Astrocyte of the cerebellum (primary cell): ENCODE measurements around the gene KCTD5.
"Not testable (repeated sequence)": the region's sequence is repeated elsewhere in the genome, so short reads cannot be mapped to it uniquely, and the experiment has no call there.

Experiments used
- DNase-seq: peaks from one replicate; pipeline ENCODE4 v3.0.0-alpha.2; 2011; ENCODE audit warnings: low read depth
- H3K4me3 ChIP-seq: 2 replicates; pipeline ENCODE4 v1.5.1; 2011; ENCODE audit warnings: mild to moderate bottlenecking, low read depth, low read length, moderate library complexity
- in situ Hi-C: cut with HindIII; loops from 2 replicates; pipeline ENCODE4 v1.10.0; 2017; ENCODE audit warnings: low sequenced_read_pairs
- TF ChIP-seq, protein P1 (sequence below): IDR thresholded peaks from 2 replicates; pipeline ENCODE4 v1.5.1; 2012; ENCODE audit warnings: low read length, low read depth, moderate library complexity, mild to moderate bottlenecking; ENCODE audit errors: missing control alignments

KCTD5 gene

DNA sequence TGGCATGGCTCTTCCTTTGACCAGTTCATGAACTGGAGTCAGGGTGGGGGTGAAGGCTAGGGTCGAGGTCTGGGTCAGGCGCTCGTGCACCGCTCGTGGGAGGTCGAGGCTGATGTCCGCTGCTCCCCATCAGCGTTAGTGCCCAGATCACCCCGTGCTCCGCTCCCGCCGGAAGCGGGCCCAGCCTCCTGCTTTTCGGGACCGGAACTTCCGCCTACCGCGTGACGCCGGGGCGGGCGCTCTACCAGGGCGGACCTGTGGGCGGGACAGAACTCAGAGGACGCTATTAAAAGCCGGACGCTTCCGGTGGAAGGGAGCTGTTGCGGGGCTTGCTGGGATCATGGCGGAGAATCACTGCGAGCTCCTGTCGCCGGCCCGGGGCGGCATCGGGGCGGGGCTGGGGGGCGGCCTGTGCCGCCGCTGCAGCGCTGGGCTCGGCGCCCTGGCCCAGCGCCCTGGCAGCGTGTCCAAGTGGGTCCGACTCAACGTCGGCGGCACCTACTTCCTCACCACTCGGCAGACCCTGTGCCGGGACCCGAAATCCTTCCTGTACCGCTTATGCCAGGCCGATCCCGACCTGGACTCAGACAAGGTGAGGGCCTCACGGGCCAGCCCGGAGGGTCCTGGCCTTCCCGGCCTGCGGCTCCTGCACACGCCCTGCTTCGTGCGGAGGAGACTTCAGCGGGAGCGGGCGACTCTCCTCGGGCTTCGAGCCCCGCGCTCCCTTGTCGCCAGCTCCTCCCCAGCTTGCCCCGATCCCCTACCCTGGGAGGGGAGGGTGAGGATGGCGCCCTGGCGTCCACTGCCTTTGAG is at the start of gene KCTD5:
TSS of gene KCTD5 (plus strand) at position 315 of the 813 bp plus-strand sequence. CDS start at position 341, 26 bp downstream.
- in situ Hi-C loops: no loop called here

GRCh38 chr16:2639071-2639721 is 43.1 kb upstream of the KCTD5 start:
- H3K4me3 ChIP-seq, in situ Hi-C loops, DNase-seq: not testable (repeated sequence)
- TF ChIP-seq, protein P1, sequence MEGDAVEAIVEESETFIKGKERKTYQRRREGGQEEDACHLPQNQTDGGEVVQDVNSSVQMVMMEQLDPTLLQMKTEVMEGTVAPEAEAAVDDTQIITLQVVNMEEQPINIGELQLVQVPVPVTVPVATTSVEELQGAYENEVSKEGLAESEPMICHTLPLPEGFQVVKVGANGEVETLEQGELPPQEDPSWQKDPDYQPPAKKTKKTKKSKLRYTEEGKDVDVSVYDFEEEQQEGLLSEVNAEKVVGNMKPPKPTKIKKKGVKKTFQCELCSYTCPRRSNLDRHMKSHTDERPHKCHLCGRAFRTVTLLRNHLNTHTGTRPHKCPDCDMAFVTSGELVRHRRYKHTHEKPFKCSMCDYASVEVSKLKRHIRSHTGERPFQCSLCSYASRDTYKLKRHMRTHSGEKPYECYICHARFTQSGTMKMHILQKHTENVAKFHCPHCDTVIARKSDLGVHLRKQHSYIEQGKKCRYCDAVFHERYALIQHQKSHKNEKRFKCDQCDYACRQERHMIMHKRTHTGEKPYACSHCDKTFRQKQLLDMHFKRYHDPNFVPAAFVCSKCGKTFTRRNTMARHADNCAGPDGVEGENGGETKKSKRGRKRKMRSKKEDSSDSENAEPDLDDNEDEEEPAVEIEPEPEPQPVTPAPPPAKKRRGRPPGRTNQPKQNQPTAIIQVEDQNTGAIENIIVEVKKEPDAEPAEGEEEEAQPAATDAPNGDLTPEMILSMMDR: peak; percentile 9

More for the DNA sequence above, at the start of gene KCTD5:
- peak; percentile 91 for DNase-seq
- TF ChIP-seq, protein P1: no peak
- H3K4me3 ChIP-seq: peak within 1 kb of the TSS; percentile 97

GRCh38 chr16:2639722-2640072 is 42.6 kb upstream of the KCTD5 start:
- H3K4me3 ChIP-seq, in situ Hi-C loops, DNase-seq: not testable (repeated sequence)

DNA sequence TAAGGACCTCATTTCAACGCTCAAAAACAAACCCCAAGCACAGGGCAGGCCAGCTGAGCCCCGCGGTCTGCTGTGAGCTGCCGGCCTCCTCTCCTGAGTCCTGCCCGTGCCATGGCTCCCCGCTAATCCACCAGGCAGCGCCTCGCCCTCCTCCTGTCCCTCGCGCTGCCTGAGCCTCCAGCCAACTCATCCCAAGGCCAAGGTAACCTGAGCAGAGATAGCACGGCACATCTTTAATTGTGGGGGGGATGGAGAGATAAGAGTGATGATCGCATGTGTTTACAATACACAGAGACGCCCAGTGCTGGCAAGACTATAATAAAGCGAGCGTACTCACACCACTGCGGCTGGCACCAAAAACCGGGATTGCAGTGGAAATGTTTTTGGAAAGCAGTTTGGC is 39.8 kb upstream of the KCTD5 start:
- H3K4me3 ChIP-seq, in situ Hi-C loops, DNase-seq: not testable (repeated sequence)

DNA sequence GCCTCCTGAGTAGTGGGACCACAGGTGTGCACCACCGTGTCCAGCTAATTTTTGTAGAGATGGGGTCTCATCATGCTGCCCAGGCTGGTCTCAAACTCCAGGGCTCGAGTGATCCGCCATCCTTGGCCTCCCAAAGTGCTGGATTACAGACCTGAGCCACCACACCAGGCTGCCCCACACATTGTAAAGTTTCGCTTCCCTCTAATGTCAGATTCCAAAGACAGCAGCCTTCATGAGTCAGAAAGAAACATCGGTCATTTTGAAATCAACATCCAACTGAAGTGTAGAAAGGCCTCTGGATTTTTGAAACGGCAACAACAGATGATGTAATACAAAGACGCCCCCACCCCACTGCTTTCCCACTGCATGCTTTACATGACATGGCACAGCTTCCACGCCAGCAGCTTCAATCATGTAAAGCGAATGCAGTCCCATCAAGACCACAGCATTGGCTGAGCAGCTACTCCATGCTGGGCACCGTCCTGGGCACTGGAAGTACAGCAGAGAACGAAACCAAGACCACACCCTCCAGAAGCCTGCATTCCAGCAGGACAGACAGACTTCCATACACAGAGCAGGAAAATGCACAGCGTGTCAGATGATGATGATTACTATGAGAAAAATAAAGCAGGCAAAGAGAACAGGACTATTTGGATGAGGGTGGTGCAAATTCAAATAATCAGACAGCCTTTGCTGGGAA is 37.4 kb upstream of the KCTD5 start:
- H3K4me3 ChIP-seq, in situ Hi-C loops, DNase-seq: not testable (repeated sequence)

GRCh38 chr16:2651268-2651871 is 31.0 kb upstream of the KCTD5 start:
- DNase-seq, H3K4me3 ChIP-seq, in situ Hi-C loops: not testable (repeated sequence)

DNA sequence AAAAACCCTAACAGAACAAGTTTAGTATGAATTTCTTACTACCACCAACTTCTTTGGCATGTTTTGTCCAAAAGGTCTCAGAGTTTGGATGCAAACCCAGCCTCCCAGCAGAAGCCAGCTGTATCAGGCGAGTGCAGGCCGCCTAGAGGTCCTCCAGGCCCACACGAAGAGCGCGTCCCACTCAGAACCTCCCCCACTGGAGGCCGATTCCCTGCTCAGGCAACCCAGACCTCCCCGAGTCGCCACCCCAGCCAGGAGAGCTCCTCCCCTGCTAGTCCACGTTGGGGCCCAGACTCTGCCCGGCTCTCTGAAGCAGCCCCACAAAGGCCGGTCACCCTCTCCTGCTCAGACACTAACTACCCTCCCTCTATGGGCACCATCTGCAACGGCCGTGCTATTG is 28.4 kb upstream of the KCTD5 start:
- DNase-seq, H3K4me3 ChIP-seq, in situ Hi-C loops: not testable (repeated sequence)

DNA sequence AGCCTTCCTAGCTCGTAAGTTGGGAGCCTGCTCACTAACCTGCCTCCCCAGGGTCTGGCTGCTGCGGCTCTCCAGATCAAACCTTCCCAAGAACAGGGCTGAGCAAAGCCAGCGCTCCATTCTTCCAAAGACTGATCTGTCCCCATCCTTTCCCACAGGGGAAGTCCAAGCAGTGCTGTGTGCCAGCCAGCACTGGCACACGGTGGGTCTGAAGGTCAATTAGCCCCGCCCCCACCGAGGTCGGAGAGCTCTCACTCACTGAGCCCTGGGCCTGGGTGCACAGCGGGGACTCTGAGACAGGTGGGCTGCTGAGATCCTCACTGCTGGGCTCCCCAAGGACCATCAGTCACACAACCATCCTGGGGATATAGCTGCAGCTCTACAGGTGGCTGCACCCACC is 27.4 kb upstream of the KCTD5 start:
- DNase-seq, in situ Hi-C loops, H3K4me3 ChIP-seq: not testable (repeated sequence)

GRCh38 chr16:2656985-2657384 is 25.3 kb upstream of the KCTD5 start:
- no peak overlapping the region for H3K4me3 ChIP-seq
- no peak for DNase-seq
- in situ Hi-C loops: no loop called here
- TF ChIP-seq, protein P1: no peak

DNA sequence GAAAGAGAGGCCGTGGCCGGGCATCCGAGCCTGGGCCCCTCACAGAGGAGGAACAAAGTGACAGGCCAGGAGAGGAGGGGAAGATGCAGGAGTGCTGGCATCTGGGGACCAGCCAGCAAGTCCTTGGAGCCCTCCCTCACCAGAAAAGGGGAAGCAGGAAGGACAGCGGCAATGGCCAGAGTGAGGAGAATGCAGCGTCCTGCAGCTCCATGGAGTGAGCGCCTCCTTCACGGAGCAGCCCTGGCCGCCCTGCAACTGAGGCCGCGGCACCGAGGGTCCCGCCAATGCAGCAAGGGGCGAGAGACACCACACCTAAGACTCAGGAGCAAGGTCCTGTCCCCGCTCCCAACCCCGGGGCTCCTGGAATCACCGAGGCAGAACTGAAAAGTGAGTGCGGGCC is 24.5 kb upstream of the KCTD5 start:
- in situ Hi-C loops, H3K4me3 ChIP-seq, DNase-seq: not testable (repeated sequence)

- in situ Hi-C loops, H3K4me3 ChIP-seq, DNase-seq: not testable (repeated sequence)
Measured at GRCh38 chr16:2659560-2659959, 22.8 kb upstream of the KCTD5 start.

DNA sequence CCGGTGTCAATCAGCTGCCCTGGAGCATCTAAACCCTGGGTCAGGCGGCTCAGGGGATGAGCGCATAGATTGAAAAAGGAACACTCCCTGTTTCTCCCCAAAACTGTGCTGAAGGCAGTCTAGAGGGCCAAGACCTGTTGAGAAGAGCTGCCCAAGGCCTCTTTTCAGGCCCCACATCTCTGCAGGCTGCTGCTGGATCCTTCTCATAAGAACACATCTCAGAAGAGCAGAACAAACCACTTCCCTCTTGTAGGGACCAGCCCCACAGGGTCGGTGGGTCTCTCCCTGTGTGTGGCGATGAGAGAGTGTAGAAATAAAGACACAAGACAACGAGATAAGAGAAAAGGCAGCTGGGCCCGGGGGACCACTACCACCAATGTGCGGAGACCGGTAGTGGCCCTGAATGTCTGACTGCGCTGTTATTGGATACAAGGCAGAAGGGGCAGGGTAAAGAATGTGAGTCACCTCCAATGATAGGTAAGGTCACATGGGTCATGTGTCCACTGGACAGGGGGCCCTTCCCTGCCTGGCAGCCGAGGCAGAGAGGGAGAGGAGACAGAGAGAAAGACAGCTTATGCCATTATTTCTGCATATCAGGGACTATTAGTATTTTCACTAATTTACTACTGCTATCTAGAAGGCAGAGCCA is 22.2 kb upstream of the KCTD5 start:
- in situ Hi-C loops, DNase-seq, H3K4me3 ChIP-seq: not testable (repeated sequence)
